Effector CD8-positive, alpha-beta T cell (primary cell): ENCODE results near the gene COX14.

ENCODE experiments used
- DNase-seq: peaks from one replicate; lab custom pipeline; 2025; lab: John Stamatoyannopoulos, UW

The COX14 gene

GRCh38 chr12:50084775-50085614 is 27.0 kb upstream of the COX14 start, which contains the start of gene SMARCD1:
SMARCD1 (plus strand) TSS chr12:50085342; CDS start chr12:50085370, 28 bp downstream.
- DNase-seq: peak; percentile 73

GRCh38 chr12:50085615-50086072 is 26.4 kb upstream of the COX14 start:
- DNase-seq: no peak

- no peak for DNase-seq
Observed at GRCh38 chr12:50086148-50086547, 25.9 kb upstream of the COX14 start.

GRCh38 chr12:50087151-50087550 is 24.9 kb upstream of the COX14 start:
- no peak for DNase-seq

- DNase-seq: no peak
Observed at GRCh38 chr12:50087995-50088394, 24.0 kb upstream of the COX14 start.

GRCh38 chr12:50088577-50089335 is 23.3 kb upstream of the COX14 start:
- peak; percentile 17 for DNase-seq

GRCh38 chr12:50089730-50090129 is 22.3 kb upstream of the COX14 start:
- DNase-seq: no peak

GRCh38 chr12:50090391-50090790 is 21.6 kb upstream of the COX14 start:
- DNase-seq: no peak

GRCh38 chr12:50097952-50098351 is 14.1 kb upstream of the COX14 start:
- DNase-seq: no peak

GRCh38 chr12:50099302-50100008 is 12.6 kb upstream of the COX14 start:
- no peak for DNase-seq

- no peak for DNase-seq
Observed at GRCh38 chr12:50100561-50100960, 11.5 kb upstream of the COX14 start.

- no peak for DNase-seq
Observed at GRCh38 chr12:50101663-50102062, 10.4 kb upstream of the COX14 start.

GRCh38 chr12:50102131-50102531 is 9.9 kb upstream of the COX14 start:
- DNase-seq: no peak

GRCh38 chr12:50102646-50103309 is 9.3 kb upstream of the COX14 start:
- no peak for DNase-seq

GRCh38 chr12:50103351-50103750 is 8.7 kb upstream of the COX14 start:
- no peak for DNase-seq

GRCh38 chr12:50103767-50104321 is 8.2 kb upstream of the COX14 start, which contains the start of gene GPD1:
GPD1 (plus strand) TSS chr12:50104008; CDS start chr12:50104051, 43 bp downstream.
- no peak for DNase-seq

- no peak for DNase-seq
Observed at GRCh38 chr12:50104417-50105366, 7.3 kb upstream of the COX14 start.

- DNase-seq: no peak
Observed at GRCh38 chr12:50105913-50106450, 6.1 kb upstream of the COX14 start.

- DNase-seq: no peak
Observed at GRCh38 chr12:50106907-50107306, 5.1 kb upstream of the COX14 start.
